ENCODE results near the gene CRK. TPM values are rescaled to one million over a fixed set of nuclear protein-coding genes. Genes with fewer than 3 reads are reported as not detected.

The CRK gene
- total and polyA plus RNA-seq, 2 donors (not counting 1 experiment from before 2014, with no cell fraction given) = 120 to 138 TPM

DNA sequence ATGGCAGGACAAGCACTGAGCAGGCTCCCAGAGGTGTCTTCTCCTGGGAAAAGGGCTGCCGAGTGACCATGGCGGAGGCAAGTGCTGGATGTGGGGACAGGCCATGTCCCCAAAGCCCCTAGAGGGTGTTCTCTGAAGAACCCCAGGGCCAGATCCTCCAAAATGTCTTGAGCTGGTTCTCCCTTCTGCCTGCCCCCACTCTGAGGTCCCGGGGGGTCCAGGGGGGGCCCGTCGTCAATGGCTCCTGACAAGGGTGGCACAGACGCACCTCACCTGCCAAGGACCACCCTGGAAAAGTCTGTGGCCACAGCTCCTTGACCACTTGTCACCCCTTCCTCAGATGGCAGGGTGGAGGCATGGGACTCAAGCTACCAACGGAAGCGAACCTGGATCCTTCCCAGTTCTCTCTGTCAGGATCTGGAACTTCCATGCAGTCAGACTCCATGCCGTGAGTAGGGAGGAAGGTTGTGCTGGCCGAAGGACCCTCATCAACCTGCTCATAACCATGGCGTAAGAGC, 38.8 kb upstream of the CRK start:
- no peak for TF ChIP-seq EZH2 (IDR thresholded peaks at IDR 0.05; ENCODE audit: low read length, missing control alignments)
- TF ChIP-seq, protein P1, sequence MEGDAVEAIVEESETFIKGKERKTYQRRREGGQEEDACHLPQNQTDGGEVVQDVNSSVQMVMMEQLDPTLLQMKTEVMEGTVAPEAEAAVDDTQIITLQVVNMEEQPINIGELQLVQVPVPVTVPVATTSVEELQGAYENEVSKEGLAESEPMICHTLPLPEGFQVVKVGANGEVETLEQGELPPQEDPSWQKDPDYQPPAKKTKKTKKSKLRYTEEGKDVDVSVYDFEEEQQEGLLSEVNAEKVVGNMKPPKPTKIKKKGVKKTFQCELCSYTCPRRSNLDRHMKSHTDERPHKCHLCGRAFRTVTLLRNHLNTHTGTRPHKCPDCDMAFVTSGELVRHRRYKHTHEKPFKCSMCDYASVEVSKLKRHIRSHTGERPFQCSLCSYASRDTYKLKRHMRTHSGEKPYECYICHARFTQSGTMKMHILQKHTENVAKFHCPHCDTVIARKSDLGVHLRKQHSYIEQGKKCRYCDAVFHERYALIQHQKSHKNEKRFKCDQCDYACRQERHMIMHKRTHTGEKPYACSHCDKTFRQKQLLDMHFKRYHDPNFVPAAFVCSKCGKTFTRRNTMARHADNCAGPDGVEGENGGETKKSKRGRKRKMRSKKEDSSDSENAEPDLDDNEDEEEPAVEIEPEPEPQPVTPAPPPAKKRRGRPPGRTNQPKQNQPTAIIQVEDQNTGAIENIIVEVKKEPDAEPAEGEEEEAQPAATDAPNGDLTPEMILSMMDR (conservative IDR thresholded peaks at IDR 0.05 in 1 of 2, IDR thresholded peaks at IDR 0.05 in 1 of 2; ENCODE audit: low read depth in 1 of 2, low read length in 2 of 2) = no peak
- Histone ChIP-seq H3K36me3 (ENCODE audit: control insufficient read depth, insufficient read depth, low read length) (peaks cover 6% of the 10 kb centered on the region), H3K4me2 (ENCODE audit: extremely low read depth, insufficient read depth, low read length) (no peak overlapping the region), H3K27ac (ENCODE audit: insufficient read depth, low read length) (no peak overlapping the region), H3K4me3 (replicated peaks in 1 of 4; ENCODE audit: control extremely low read depth in 1 of 4, insufficient read depth in 1 of 4, low read depth in 3 of 4, low read length in 4 of 4) (no peak overlapping the region), H3K9ac (ENCODE audit: insufficient read depth, low read length) (no peak overlapping the region), H3K9me3 (ENCODE audit: control insufficient read depth, insufficient read depth, low read depth, low read length) (no peaks in the 10 kb centered on the region), H3K4me1 (ENCODE audit: control insufficient read depth, extremely low read depth, insufficient read depth, low read length) (peaks cover 2% of the 10 kb centered on the region), H2AFZ (ENCODE audit: low read length) (no peak overlapping the region), H4K20me1 (ENCODE audit: control insufficient read depth, extremely low read depth, insufficient read depth, low read length) (no peaks in the 10 kb centered on the region), H3K79me2 (ENCODE audit: control insufficient read depth, insufficient read depth, low read length) (peaks cover 11% of the 10 kb centered on the region), H3K27me3 (ENCODE audit: control insufficient read depth, insufficient read depth, low read length) (no peaks in the 10 kb centered on the region)
- no peak for DNase-seq (ENCODE audit: low read depth in 2 of 2)

DNA sequence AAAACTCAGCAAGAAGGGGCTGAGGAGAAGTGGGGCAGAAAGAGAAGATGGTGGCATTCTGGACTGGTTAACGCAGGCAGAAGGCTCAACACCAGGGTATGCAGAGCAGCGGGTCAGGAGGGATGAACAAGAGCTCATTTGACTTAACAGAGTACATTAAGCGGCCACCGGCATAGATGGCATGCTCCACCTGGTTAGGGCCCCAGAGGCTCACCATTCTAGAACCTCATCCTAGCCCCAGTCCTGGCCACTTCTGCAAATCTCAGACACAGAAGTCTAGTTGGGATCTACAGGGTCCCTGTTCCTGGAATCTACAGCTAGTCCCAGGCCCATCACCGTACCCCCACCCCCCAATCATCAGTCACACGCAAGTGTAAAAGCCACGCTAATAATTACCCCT, 38.2 kb upstream of the CRK start:
- Histone ChIP-seq H3K9me3 (ENCODE audit: control insufficient read depth, insufficient read depth, low read depth, low read length) (no peaks in the 10 kb centered on the region), H3K4me2 (ENCODE audit: extremely low read depth, insufficient read depth, low read length) (no peak overlapping the region)

DNA sequence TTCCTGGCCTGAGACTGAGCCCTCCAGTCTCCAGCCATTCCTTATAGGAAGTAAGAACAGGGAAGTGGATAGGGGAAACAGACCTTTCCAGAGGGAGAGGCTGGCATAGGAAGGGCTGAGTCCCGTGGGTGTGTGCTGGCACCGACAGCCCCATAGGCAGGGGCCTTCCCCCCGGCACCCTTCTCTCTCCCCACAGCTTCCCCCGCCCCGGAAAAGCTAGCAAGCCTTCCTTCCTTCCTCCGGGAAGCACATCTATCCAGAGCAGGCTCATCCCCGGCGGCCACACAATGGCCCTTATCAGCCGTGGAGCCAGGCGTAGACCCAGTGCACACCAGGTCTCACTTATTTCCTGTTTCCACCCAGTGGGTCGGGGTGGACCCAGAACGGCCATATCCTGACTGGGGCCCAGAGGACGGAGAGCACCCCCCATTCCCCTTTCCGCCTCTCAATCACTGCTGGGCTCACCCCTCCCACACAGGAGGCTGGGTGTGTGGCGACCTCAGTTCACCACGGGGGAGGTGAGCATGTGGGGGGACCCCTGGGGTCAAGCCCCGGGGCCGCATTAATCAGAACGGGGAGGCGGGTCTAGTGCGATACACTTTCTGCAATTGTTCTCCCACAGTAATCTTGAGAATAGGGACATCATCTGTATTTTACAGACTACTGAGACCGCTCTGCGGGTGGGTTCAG, 37.4 kb upstream of the CRK start:
- H3K9ac ChIP-seq (ENCODE audit: insufficient read depth, low read length) = no peak overlapping the region
- no peaks in the 10 kb centered on the region for H4K20me1 ChIP-seq (ENCODE audit: control insufficient read depth, extremely low read depth, insufficient read depth, low read length)
- no peak overlapping the region for H3K27ac ChIP-seq (ENCODE audit: insufficient read depth, low read length)
- H3K4me1 ChIP-seq (ENCODE audit: control insufficient read depth, extremely low read depth, insufficient read depth, low read length) = peaks cover 8% of the 10 kb centered on the region
- H3K9me3 ChIP-seq (ENCODE audit: control insufficient read depth, insufficient read depth, low read depth, low read length) = no peaks in the 10 kb centered on the region
- H2AFZ ChIP-seq (ENCODE audit: low read length) = no peak overlapping the region
- peaks cover 6% of the 10 kb centered on the region for H3K36me3 ChIP-seq (ENCODE audit: control insufficient read depth, insufficient read depth, low read length)
- H3K4me2 ChIP-seq (ENCODE audit: extremely low read depth, insufficient read depth, low read length) = no peak overlapping the region
- no peak for DNase-seq (ENCODE audit: low read depth in 2 of 2)
- no peaks in the 10 kb centered on the region for H3K27me3 ChIP-seq (ENCODE audit: control insufficient read depth, insufficient read depth, low read length)
- no peak overlapping the region for H3K4me3 ChIP-seq (replicated peaks in 1 of 4; ENCODE audit: control extremely low read depth in 1 of 4, insufficient read depth in 1 of 4, low read depth in 3 of 4, low read length in 4 of 4)
- H3K79me2 ChIP-seq (ENCODE audit: control insufficient read depth, insufficient read depth, low read length) = peaks cover 22% of the 10 kb centered on the region
- no peak for TF ChIP-seq EZH2 (IDR thresholded peaks at IDR 0.05; ENCODE audit: low read length, missing control alignments)
- TF ChIP-seq, protein P1 (conservative IDR thresholded peaks at IDR 0.05 in 1 of 2, IDR thresholded peaks at IDR 0.05 in 1 of 2; ENCODE audit: low read depth in 1 of 2, low read length in 2 of 2) = no peak

More for the DNA sequence above, 38.2 kb upstream of the CRK start:
- DNase-seq (ENCODE audit: low read depth in 2 of 2) = no peak
- Histone ChIP-seq H3K27me3 (ENCODE audit: control insufficient read depth, insufficient read depth, low read length) (no peaks in the 10 kb centered on the region), H4K20me1 (ENCODE audit: control insufficient read depth, extremely low read depth, insufficient read depth, low read length) (no peaks in the 10 kb centered on the region), H2AFZ (ENCODE audit: low read length) (no peak overlapping the region), H3K27ac (ENCODE audit: insufficient read depth, low read length) (no peak overlapping the region), H3K9ac (ENCODE audit: insufficient read depth, low read length) (no peak overlapping the region), H3K79me2 (ENCODE audit: control insufficient read depth, insufficient read depth, low read length) (peaks cover 16% of the 10 kb centered on the region), H3K4me3 (replicated peaks in 1 of 4; ENCODE audit: control extremely low read depth in 1 of 4, insufficient read depth in 1 of 4, low read depth in 3 of 4, low read length in 4 of 4) (no peak overlapping the region), H3K36me3 (ENCODE audit: control insufficient read depth, insufficient read depth, low read length) (peaks cover 6% of the 10 kb centered on the region), H3K4me1 (ENCODE audit: control insufficient read depth, extremely low read depth, insufficient read depth, low read length) (peaks cover 2% of the 10 kb centered on the region)
- TF ChIP-seq, protein P1 (conservative IDR thresholded peaks at IDR 0.05 in 1 of 2, IDR thresholded peaks at IDR 0.05 in 1 of 2; ENCODE audit: low read depth in 1 of 2, low read length in 2 of 2) = no peak
- no peak for TF ChIP-seq EZH2 (IDR thresholded peaks at IDR 0.05; ENCODE audit: low read length, missing control alignments)

All from fibroblast of lung (primary cell).